ENCODE results near the gene IL22RA1.

Gene IL22RA1

GRCh38 chr1:24081190-24081589 lies 61.8 kb downstream of the IL22RA1 start:
- DNase-seq (ENCODE audit: extremely low read depth in 1 of 2, low read depth in 1 of 2) = no peak

- DNase-seq (ENCODE audit: extremely low read depth in 1 of 2, low read depth in 1 of 2) = no peak
Measured at GRCh38 chr1:24080131-24080530, 62.8 kb downstream of the IL22RA1 start.

GRCh38 chr1:24077278-24077978 lies 65.5 kb downstream of the IL22RA1 start:
- no peak for DNase-seq (ENCODE audit: extremely low read depth in 1 of 2, low read depth in 1 of 2)

GRCh38 chr1:24075946-24076345 lies 67.0 kb downstream of the IL22RA1 start:
- no peak for DNase-seq (ENCODE audit: extremely low read depth in 1 of 2, low read depth in 1 of 2)

- DNase-seq (ENCODE audit: extremely low read depth in 1 of 2, low read depth in 1 of 2) = no peak
Measured at GRCh38 chr1:24075590-24075854, 67.4 kb downstream of the IL22RA1 start.

- DNase-seq (ENCODE audit: extremely low read depth in 1 of 2, low read depth in 1 of 2) = no peak
Measured at GRCh38 chr1:24074817-24075589, 67.9 kb downstream of the IL22RA1 start.

GRCh38 chr1:24074196-24074595 lies 68.7 kb downstream of the IL22RA1 start:
- DNase-seq (ENCODE audit: extremely low read depth in 1 of 2, low read depth in 1 of 2) = no peak

GRCh38 chr1:24071941-24072340 lies 71.0 kb downstream of the IL22RA1 start:
- no peak for DNase-seq (ENCODE audit: extremely low read depth in 1 of 2, low read depth in 1 of 2)

- peak; percentile 38 to 57 for DNase-seq (ENCODE audit: extremely low read depth in 1 of 2, low read depth in 1 of 2)
Measured at GRCh38 chr1:24070821-24071393, 72.0 kb downstream of the IL22RA1 start.

GRCh38 chr1:24069817-24070216 lies 73.1 kb downstream of the IL22RA1 start:
- DNase-seq (ENCODE audit: extremely low read depth in 1 of 2, low read depth in 1 of 2) = no peak

All from stimulated activated CD8-positive, alpha-beta memory T cell treated with anti-CD3 and anti-CD28 coated beads, Interleukin-7, amount 100 ng/mL, for 48 hours (primary cell).